HG02884 (cell line): Measurements from ENCODE around the gene PPP2R2B.

Experiments
- ATAC-seq: cut with Tn5 transposase; IDR thresholded peaks from one replicate; pipeline ENCODE4 v1.9.1; 2021; ENCODE audit warnings: mild to moderate bottlenecking, moderate library complexity; ENCODE audit not compliant: unreplicated experiment

Gene PPP2R2B

GRCh38 chr5:146888351-146888978 lies 9.9 kb upstream of the PPP2R2B start:
- ATAC-seq, result no peak

- no peak for ATAC-seq
Measured at GRCh38 chr5:146884066-146884626, 5.6 kb upstream of the PPP2R2B start.

- no peak for ATAC-seq
Measured at GRCh38 chr5:146883511-146883910, 5.0 kb upstream of the PPP2R2B start.

GRCh38 chr5:146880966-146881365 lies 2.4 kb upstream of the PPP2R2B start:
- no peak for ATAC-seq

GRCh38 chr5:146877783-146878475 lies 628 bp downstream of the PPP2R2B start:
- no peak for ATAC-seq

GRCh38 chr5:146877178-146877681 lies 1.3 kb downstream of the PPP2R2B start:
- ATAC-seq, result no peak

GRCh38 chr5:146873186-146873917 lies 5.2 kb downstream of the PPP2R2B start:
- no peak for ATAC-seq

- no peak for ATAC-seq
Measured at GRCh38 chr5:146872188-146872587, 6.4 kb downstream of the PPP2R2B start.

GRCh38 chr5:146867996-146868708 lies 10.4 kb downstream of the PPP2R2B start:
- no peak for ATAC-seq

- no peak for ATAC-seq
Measured at GRCh38 chr5:146866263-146866662, 12.3 kb downstream of the PPP2R2B start.

GRCh38 chr5:146862641-146863040 lies 15.9 kb downstream of the PPP2R2B start:
- ATAC-seq, result no peak

- ATAC-seq, result no peak
Measured at GRCh38 chr5:146860213-146860893, 18.2 kb downstream of the PPP2R2B start.

- ATAC-seq, result no peak
Measured at GRCh38 chr5:146852089-146852488, 26.5 kb downstream of the PPP2R2B start.

- no peak for ATAC-seq
Measured at GRCh38 chr5:146851133-146851532, 27.4 kb downstream of the PPP2R2B start.

- ATAC-seq, result no peak
Measured at GRCh38 chr5:146849694-146850303, 28.8 kb downstream of the PPP2R2B start.

- no peak for ATAC-seq
Measured at GRCh38 chr5:146848133-146848532, 30.4 kb downstream of the PPP2R2B start.

- no peak for ATAC-seq
Measured at GRCh38 chr5:146840016-146840415, 38.5 kb downstream of the PPP2R2B start.

- ATAC-seq, result no peak
Measured at GRCh38 chr5:146836226-146836842, 42.2 kb downstream of the PPP2R2B start.

GRCh38 chr5:146832985-146833732 lies 45.4 kb downstream of the PPP2R2B start:
- no peak for ATAC-seq
